CD4-positive, CD25-positive, alpha-beta regulatory T cell (primary cell): ENCODE data around the gene ZDHHC11B. TPM values are rescaled to one million over a fixed set of nuclear protein-coding genes. Genes with fewer than 3 reads are reported as not detected.

Experiments
- ATAC-seq, 2 donors: fragments of 150-1000 bp; cut with Tn5 transposase; one replicate each; pipeline ENCODE4 v1.10.0; 2021; ENCODE audit warnings: low read depth in 2 of 2, moderate number of reproducible peaks in 2 of 2, moderate library complexity in 1 of 2
- DNase-seq, 3 donors: peaks; one replicate each; pipeline versions ENCODE4 v3.0.0 to v3.0.0-alpha.2; 2012 to 2022; ENCODE audit warnings: mixed read lengths in 1 of 3
- H3K27ac ChIP-seq: one replicate; pipeline ENCODE4 v1.7.0; 2013; ENCODE audit warnings: mild to moderate bottlenecking, low read length; ENCODE audit not compliant: insufficient read depth, poor library complexity, severe bottlenecking
- H3K27me3 ChIP-seq: one replicate; pipeline ENCODE4 v1.7.0; 2013; ENCODE audit warnings: low read length; ENCODE audit not compliant: control insufficient read depth, insufficient read depth
- H3K36me3 ChIP-seq: one replicate; pipeline ENCODE4 v1.7.0; 2013; ENCODE audit warnings: mild to moderate bottlenecking, low read length, moderate library complexity; ENCODE audit not compliant: control insufficient read depth, insufficient read depth
- H3K4me1 ChIP-seq: 2 replicates; pipeline ENCODE4 v1.7.0; 2013; ENCODE audit warnings: mild to moderate bottlenecking, low read length; ENCODE audit not compliant: insufficient read depth, control insufficient read depth, poor library complexity, severe bottlenecking
- H3K4me3 ChIP-seq: one replicate; pipeline ENCODE4 v1.7.0; 2013; ENCODE audit warnings: low read depth, mild to moderate bottlenecking, low read length, moderate library complexity
- H3K9me3 ChIP-seq, 2 experiments: 1 replicate in 1 of 2; 2 replicates in 1 of 2; pipeline ENCODE4 v1.7.0; 2013; ENCODE audit warnings: low read length in 2 of 2, mild to moderate bottlenecking in 1 of 2, moderate library complexity in 1 of 2; ENCODE audit not compliant: control insufficient read depth in 2 of 2
- H3K27ac Mint-ChIP-seq, 3 donors: one replicate each; pipeline ENCODE4 v1.8.0; 2020 to 2022; ENCODE audit warnings: mild to moderate bottlenecking in 3 of 3, mixed read lengths in 3 of 3, moderate library complexity in 2 of 3
- H3K27me3 Mint-ChIP-seq: one replicate; pipeline ENCODE4 v1.8.0; 2022; ENCODE audit warnings: mild to moderate bottlenecking, mixed read lengths
- H3K36me3 Mint-ChIP-seq: one replicate; pipeline ENCODE4 v1.8.0; 2020; ENCODE audit warnings: mixed read lengths
- H3K4me1 Mint-ChIP-seq, 4 donors: one replicate each; pipeline ENCODE4 v1.8.0; 2020 to 2022; ENCODE audit warnings: mixed read lengths in 4 of 4, mild to moderate bottlenecking in 1 of 4
- H3K4me3 Mint-ChIP-seq, 4 donors: one replicate each; pipeline ENCODE4 v1.8.0; 2020 to 2022; ENCODE audit warnings: mild to moderate bottlenecking in 4 of 4, mixed read lengths in 4 of 4, moderate library complexity in 3 of 4
- H3K9me3 Mint-ChIP-seq, 7 donors: one replicate each; pipeline ENCODE4 v1.8.0; 2020 to 2022; ENCODE audit warnings: mixed read lengths in 7 of 7, mild to moderate bottlenecking in 3 of 7, moderate library complexity in 2 of 7
- polyA plus RNA-seq, 4 donors: library from polyadenylated mRNA; unstranded; fragments of 300-500 nt; fragmentation: Illumina TruSeq; gene quantifications; one replicate each; pipeline ENCODE4 v1.2.3, GENCODE V29; 2021
- total RNA-seq: library from RNA; stranded (reverse); gene quantifications from one replicate; pipeline ENCODE4 v1.2.3, GENCODE V29; 2022

ZDHHC11B gene
- total and polyA plus RNA-seq, 5 donors from 2014 or later, result 17.7 TPM; not detected in 4

GRCh38 chr5:660491-661030 is 124.0 kb downstream of the ZDHHC11B start:
- H3K36me3 Mint-ChIP-seq, result peaks cover 47% of the 10 kb centered on the region
- DNase-seq (no peak), ATAC-seq (no peak)
- H3K27me3 ChIP-seq, result no peaks in the 10 kb centered on the region
- H3K4me1 Mint-ChIP-seq, result no peaks in the 10 kb centered on the region
- H3K27me3 Mint-ChIP-seq, result no peaks in the 10 kb centered on the region
- H3K36me3 ChIP-seq, result peaks cover 17% of the 10 kb centered on the region
- no peak overlapping the region for H3K4me3 ChIP-seq
- H3K4me3 Mint-ChIP-seq, result no peak overlapping the region
- no peaks in the 10 kb centered on the region for H3K9me3 ChIP-seq
- no peak overlapping the region for H3K27ac Mint-ChIP-seq
- no peak overlapping the region for H3K27ac ChIP-seq
- no peaks in the 10 kb centered on the region for H3K9me3 Mint-ChIP-seq
- no peaks in the 10 kb centered on the region for H3K4me1 ChIP-seq

Other genes starting within 250 kb of the ZDHHC11B start
- gene CEP72, start 172.4 kb downstream of the ZDHHC11B start, total RNA-seq, result 12.3 TPM
- gene CEP72, start 172.4 kb downstream of the ZDHHC11B start, polyA plus RNA-seq, result 1 to 10 TPM; 3.2 to 5.2 (median 3.8) TPM
- gene TPPP, start 91.4 kb downstream of the ZDHHC11B start, total RNA-seq, result 12.4 TPM
- under 1 TPM; 0.03 to 0.75 (median 0.16) TPM for gene TPPP, start 91.4 kb downstream of the ZDHHC11B start, polyA plus RNA-seq
- 18.3 TPM for gene ZDHHC11, start 66.3 kb upstream of the ZDHHC11B start, total RNA-seq
- not detected for gene ZDHHC11, start 66.3 kb upstream of the ZDHHC11B start, polyA plus RNA-seq
- gene BRD9, start 108.1 kb upstream of the ZDHHC11B start, total RNA-seq, result 139 TPM
- 10 to 100 TPM in 3 of 4 donors, 1 to 10 TPM in 1; 9.7 to 15.9 (median 12.0) TPM for gene BRD9, start 108.1 kb upstream of the ZDHHC11B start, polyA plus RNA-seq
- 1.2 TPM for gene TRIP13, start 108.2 kb upstream of the ZDHHC11B start, total RNA-seq
- 1 to 10 TPM; 1.1 to 1.7 (median 1.3) TPM for gene TRIP13, start 108.2 kb upstream of the ZDHHC11B start, polyA plus RNA-seq
- gene NKD2, start 224.1 kb upstream of the ZDHHC11B start, total RNA-seq, result not detected
- gene NKD2, start 224.1 kb upstream of the ZDHHC11B start, polyA plus RNA-seq, result not detected